Stimulated activated CD8-positive, alpha-beta memory T cell treated with anti-CD3 and anti-CD28 coated beads, Interleukin-12 subunit alpha, Interleukin-12 subunit beta, amount 100 ng/mL, for 24 hours (primary cell): ENCODE results near the gene JTB.
A peak's percentile ranks its signal among the peaks of the same experiment; 100 is the strongest.
"Not testable (repeated sequence)": the region's sequence is repeated elsewhere in the genome, so short reads cannot be mapped to it uniquely, and the experiment has no call there.

ENCODE experiments used
- DNase-seq: peaks from one replicate; pipeline ENCODE4 v3.0.0-alpha.2; 2020; ENCODE audit errors: extremely low read depth

The JTB gene

GRCh38 chr1:153977250-153978240, at the start of gene JTB:
Gene JTB, minus strand, starts transcription at chr1:153977674. Its CDS starts 422 bp downstream, at chr1:153977252.
- DNase-seq = peak; percentile 66

DNA sequence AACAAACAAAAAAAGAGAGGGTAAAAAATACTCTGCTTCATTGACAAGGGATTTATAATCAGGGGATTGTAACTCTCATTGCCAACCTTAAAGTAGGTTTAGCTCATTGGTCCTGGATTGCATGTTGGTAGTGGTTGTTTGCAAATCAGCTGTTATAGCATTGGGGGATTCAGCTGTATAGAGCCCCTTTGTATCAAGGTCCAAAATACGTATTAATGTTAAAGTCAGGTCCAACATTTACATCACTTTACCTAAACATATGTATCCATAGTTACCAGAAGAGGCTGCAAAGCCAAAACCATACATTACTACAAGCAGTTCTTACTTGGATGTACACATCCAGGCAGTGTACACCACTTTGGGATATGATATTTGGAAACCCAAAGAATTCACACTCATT, 42.5 kb upstream of the JTB start:
- DNase-seq = no peak

DNA sequence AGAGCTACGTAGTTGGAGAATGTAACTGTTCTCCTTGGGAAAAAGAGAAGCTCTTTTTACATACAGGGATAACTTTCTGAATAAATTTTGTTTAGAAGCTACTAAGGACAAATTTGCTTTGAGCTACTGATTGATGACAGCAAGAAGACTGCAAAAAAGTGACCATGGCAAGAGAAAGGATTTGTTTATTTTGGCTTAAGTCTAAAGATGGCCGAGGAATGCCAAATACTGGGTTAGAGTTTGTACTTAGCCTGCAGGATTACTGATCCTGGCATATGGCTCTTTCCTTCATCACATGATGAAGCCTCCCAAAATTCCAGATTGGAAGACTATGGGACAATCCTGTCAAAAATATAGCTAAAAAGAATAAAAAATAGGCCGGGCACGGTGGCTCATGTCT, 41.8 kb upstream of the JTB start:
- DNase-seq = no peak

GRCh38 chr1:154014154-154014907, 36.9 kb upstream of the JTB start:
- DNase-seq = no peak

DNA sequence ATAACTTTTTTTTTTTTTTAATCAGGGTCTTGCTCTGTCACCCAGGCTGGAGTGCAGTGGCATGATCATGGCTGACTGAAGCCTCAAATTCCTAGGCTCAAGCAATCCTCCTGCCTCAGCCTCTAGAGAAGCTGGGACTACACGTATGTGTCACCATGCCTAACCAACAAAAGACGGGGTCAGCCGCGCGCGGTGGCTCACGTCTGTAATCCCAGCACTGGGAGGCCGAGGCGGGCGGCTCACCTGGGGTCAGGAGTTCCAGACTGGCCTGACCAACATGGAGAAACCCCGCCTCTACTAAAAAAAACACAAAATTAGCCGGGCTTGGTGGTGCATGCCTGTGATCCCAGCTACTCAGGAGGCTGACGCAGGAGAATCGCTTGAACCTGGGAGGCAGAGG, 35.1 kb upstream of the JTB start:
- not testable (repeated sequence) for DNase-seq

DNA sequence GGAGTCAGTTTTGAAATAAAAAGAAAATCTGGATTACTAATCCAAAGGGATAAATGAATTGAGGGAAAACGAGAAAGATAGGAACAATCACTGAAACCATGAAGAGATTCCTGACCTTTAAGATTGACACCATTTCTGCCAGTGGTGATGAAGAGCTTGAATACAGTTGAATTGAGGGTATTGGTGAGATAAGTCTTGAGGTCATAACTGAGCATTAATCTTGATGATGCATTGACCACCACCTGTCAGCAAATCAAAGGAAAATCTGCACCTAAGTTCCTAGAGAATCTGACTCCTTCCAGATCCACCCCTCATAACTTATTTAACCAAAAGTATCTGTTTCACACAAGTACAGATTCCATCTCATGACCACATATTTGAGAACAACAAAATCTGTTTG, 34.7 kb upstream of the JTB start:
- DNase-seq = no peak

DNA sequence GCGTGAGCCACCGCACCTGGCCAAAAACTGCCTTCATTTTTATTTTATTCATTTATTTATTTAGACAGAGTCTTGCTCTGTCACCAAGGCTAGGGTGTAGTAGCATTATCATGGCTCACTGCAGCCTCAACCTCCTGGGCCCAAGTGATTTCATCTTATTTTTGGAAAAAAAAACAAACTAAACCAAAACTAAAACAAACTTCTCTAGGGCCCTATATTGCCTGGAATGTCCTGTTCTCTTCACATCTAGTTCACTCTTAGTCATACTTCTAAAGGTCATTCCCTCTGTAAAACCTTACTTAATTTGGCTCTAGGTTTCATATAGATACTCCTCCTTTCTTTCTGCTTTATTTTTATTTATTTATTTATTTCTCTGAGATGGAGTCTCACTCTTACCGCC, 28.7 kb upstream of the JTB start:
- no peak for DNase-seq

DNA sequence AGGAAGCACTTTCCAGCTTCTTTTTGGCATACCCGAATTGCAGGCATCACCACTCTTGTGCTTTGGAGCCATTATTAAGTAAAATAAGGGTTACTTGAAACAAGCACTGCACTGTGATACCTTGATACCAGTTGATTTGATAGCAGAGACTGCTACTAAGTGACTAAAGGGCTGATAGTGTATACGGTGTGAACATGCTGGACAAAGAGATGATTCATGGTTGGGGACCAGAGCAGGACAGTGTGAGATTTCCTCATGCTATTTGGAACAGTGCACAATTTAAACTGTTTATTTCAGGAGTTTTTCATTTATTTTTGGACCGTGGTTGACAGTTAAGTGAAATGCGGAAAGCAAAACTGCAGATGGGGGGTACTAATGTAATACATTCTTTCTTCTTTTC, 22.9 kb upstream of the JTB start:
- DNase-seq = no peak

GRCh38 chr1:153996882-153997281, 19.4 kb upstream of the JTB start:
- DNase-seq = not testable (repeated sequence)

GRCh38 chr1:153995640-153996039, 18.2 kb upstream of the JTB start:
- no peak for DNase-seq

GRCh38 chr1:153995202-153995601, 17.7 kb upstream of the JTB start:
- DNase-seq = no peak

DNA sequence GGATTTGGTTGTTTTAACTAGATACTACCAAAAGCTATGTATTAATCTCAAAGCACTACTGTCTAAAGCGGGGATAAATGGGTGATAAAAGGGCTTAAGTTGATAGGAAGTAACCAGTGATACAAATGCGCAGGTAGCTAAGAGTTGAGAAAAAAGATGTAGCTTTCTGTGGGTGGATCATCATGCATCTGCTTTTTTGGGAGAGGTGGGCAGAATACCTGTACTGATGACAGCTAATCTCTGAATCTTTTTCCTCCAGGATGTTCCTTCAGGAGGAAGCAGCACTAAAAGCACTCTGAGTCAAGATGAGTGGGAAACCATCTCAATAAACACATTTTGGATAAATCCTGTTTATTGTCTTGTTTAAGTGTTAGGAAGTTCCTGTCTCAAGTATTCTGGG, 14.3 kb upstream of the JTB start:
- DNase-seq = no peak

GRCh38 chr1:153991151-153991630, 13.7 kb upstream of the JTB start:
- DNase-seq = no peak

GRCh38 chr1:153990468-153991150, 13.1 kb upstream of the JTB start, which contains the start of gene RPS27:
Gene RPS27, plus strand, starts transcription at chr1:153990762. Its CDS starts 35 bp downstream, at chr1:153990797.
- peak; percentile 59 for DNase-seq

GRCh38 chr1:153987621-153988020, 10.1 kb upstream of the JTB start:
- no peak for DNase-seq

GRCh38 chr1:153985941-153986761, 8.7 kb upstream of the JTB start, which contains the start of gene RAB13:
Gene RAB13, minus strand, starts transcription at chr1:153986339. Its CDS starts 103 bp downstream, at chr1:153986236.
- DNase-seq = no peak

GRCh38 chr1:153985341-153985912, 8.0 kb upstream of the JTB start:
- no peak for DNase-seq

GRCh38 chr1:153984123-153984894, 6.8 kb upstream of the JTB start:
- DNase-seq = no peak

DNA sequence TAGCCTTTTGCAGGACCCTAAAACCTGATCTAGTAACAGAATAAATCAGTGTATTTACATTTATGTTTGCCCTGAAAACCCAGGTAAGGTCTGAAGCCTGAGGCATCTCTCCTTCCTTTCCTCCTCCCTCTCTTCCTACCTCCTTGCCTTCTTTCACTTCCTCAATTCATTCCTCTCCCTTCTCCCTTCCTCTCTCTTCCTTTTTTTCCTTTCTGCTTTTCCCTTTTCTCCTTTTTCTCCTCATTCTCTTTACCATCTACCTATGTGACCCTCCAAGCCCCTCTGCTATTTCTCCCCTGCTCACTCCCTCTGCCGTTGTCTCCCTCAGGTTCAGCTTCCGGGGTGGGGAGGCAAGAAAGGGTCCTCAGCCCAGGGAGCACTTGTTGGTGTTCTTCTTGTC, 4.3 kb upstream of the JTB start:
- DNase-seq = not testable (repeated sequence)

GRCh38 chr1:153979091-153979490, 1.6 kb upstream of the JTB start:
- not testable (repeated sequence) for DNase-seq
